Neural cell (in vitro differentiated cells): ENCODE measurements around the gene IL1RL2. TPM values are rescaled to one million over a fixed set of nuclear protein-coding genes. Genes with fewer than 3 reads are reported as not detected.

Experiments
- H2AFZ ChIP-seq: fragments of 200-600, 300-800 bp; sonication (generic), shearing (Covaris generic); 2 replicates; pipeline ENCODE4 v1.6.0; 2014; ENCODE audit warnings: low read depth, mild to moderate bottlenecking, antibody characterized with exemption, low read length, moderate library complexity
- H3F3A ChIP-seq: fragments of 200-600 bp; shearing (Covaris generic); 2 replicates; pipeline ENCODE4 v1.6.1; 2016; ENCODE audit warnings: mild to moderate bottlenecking, moderate library complexity, mixed read lengths, antibody characterized with exemption, low read length; ENCODE audit not compliant: insufficient read depth, poor library complexity, severe bottlenecking
- H3K27ac ChIP-seq: fragments of 200-600, 300-800 bp; sonication (generic), shearing (Covaris generic); 2 replicates; pipeline ENCODE4 v1.5.1; 2014; ENCODE audit warnings: mild to moderate bottlenecking, low read length, moderate library complexity
- H3K27me3 ChIP-seq: fragments of 300-800, 200-600 bp; sonication (generic), shearing (Covaris generic); 2 replicates; pipeline ENCODE4 v1.6.0; 2014; ENCODE audit warnings: mild to moderate bottlenecking, low read depth, low read length, moderate library complexity; ENCODE audit not compliant: insufficient read depth
- H3K36me3 ChIP-seq: fragments of 300-800, 200-600 bp; sonication (generic), shearing (Covaris generic); 2 replicates; pipeline ENCODE4 v1.5.1; 2014; ENCODE audit warnings: mild to moderate bottlenecking, antibody characterized with exemption, low read length, moderate library complexity; ENCODE audit not compliant: insufficient read depth
- H3K4me2 ChIP-seq: fragments of 300-800, 200-600 bp; sonication (generic), shearing (Covaris generic); 2 replicates; pipeline ENCODE4 v1.6.0; 2014; ENCODE audit warnings: mild to moderate bottlenecking, low read length
- H3K4me3 ChIP-seq: fragments of 300-800, 200-600 bp; sonication (generic), shearing (Covaris generic); 2 replicates; pipeline ENCODE4 v1.5.1; 2014; ENCODE audit warnings: mild to moderate bottlenecking, low read length, moderate library complexity
- H3K79me2 ChIP-seq: fragments of 200-600 bp; shearing (Covaris generic); replicated peaks from 2 replicates; pipeline ENCODE4 v1.6.0; 2014; ENCODE audit warnings: mild to moderate bottlenecking, low read length, moderate library complexity; ENCODE audit not compliant: insufficient read depth
- H3K9ac ChIP-seq: fragments of 300-800, 200-600 bp; sonication (generic), shearing (Covaris generic); 2 replicates; pipeline ENCODE4 v1.6.1; 2016; ENCODE audit warnings: mild to moderate bottlenecking, low read length, mixed read lengths
- H3K9me2 ChIP-seq: fragments of 200-600 bp; shearing (Covaris generic); 2 replicates; pipeline ENCODE4 v1.6.1; 2016; ENCODE audit warnings: mild to moderate bottlenecking, low read length, mixed read lengths; ENCODE audit not compliant: insufficient read depth
- H3K9me3 ChIP-seq: fragments of 200-600, 300-800 bp; sonication (generic), shearing (Covaris generic); 2 replicates; pipeline ENCODE4 v1.6.1; 2016; ENCODE audit warnings: mild to moderate bottlenecking, mixed run types, low read length, moderate library complexity, mixed read lengths
- H4K20me1 ChIP-seq: fragments of 200-600 bp; shearing (Covaris generic); 2 replicates; pipeline ENCODE4 v1.6.1; 2016; ENCODE audit warnings: mild to moderate bottlenecking, mixed run types; ENCODE audit not compliant: insufficient read depth
- EP300 ChIP-seq: fragments of 450-650 bp; conservative IDR thresholded peaks from 2 replicates; pipeline ENCODE4 v1.6.1; 2014; ENCODE audit warnings: antibody characterized with exemption, mild to moderate bottlenecking, moderate library complexity; ENCODE audit not compliant: poor library complexity, severe bottlenecking
- EZH2 ChIP-seq: fragments of 200-600, 300-800 bp; shearing (Covaris generic), sonication (generic); IDR thresholded peaks from 2 replicates; pipeline ENCODE4 v1.6.1; 2014; ENCODE audit warnings: antibody characterized with exemption, low read length, borderline replicate concordance, mild to moderate bottlenecking; ENCODE audit not compliant: insufficient read depth, poor library complexity, severe bottlenecking
- MXI1 ChIP-seq: fragments of 450-650 bp; conservative IDR thresholded peaks from 2 replicates; pipeline ENCODE4 v1.6.1; 2014; ENCODE audit warnings: antibody characterized with exemption, mild to moderate bottlenecking; ENCODE audit not compliant: poor library complexity, severe bottlenecking
- POLR2AphosphoS5 ChIP-seq: IDR thresholded peaks from 2 replicates; pipeline ENCODE4 v1.6.1; 2012
- RAD21 ChIP-seq: fragments of 450-650 bp; conservative IDR thresholded peaks from 2 replicates; pipeline ENCODE4 v1.6.1; 2014; ENCODE audit warnings: antibody characterized with exemption, mild to moderate bottlenecking, moderate library complexity
- SMC3 ChIP-seq: fragments of 450-650 bp; conservative IDR thresholded peaks from 2 replicates; pipeline ENCODE4 v1.6.1; 2014; ENCODE audit warnings: antibody characterized with exemption, mild to moderate bottlenecking, moderate library complexity; ENCODE audit not compliant: poor library complexity
- TAF1 ChIP-seq: IDR thresholded peaks from 2 replicates; pipeline ENCODE4 v1.6.1; 2012; ENCODE audit warnings: low read depth
- polyA plus RNA-seq: library from polyadenylated mRNA; depleted of rRNA; stranded (reverse); fragments of >200 nt; gene quantifications from 2 replicates; pipeline ENCODE4 v1.2.3, GENCODE V29; 2014
- TF ChIP-seq, protein P1 (sequence below): IDR thresholded peaks from 2 replicates; pipeline ENCODE4 v1.6.1; 2012; ENCODE audit warnings: borderline replicate concordance
- TF ChIP-seq, protein P2 (sequence below): fragments of 450-650 bp; IDR thresholded peaks from 2 replicates; pipeline ENCODE4 v1.5.1; 2014; ENCODE audit warnings: antibody characterized with exemption, mild to moderate bottlenecking, moderate library complexity; ENCODE audit not compliant: poor library complexity, severe bottlenecking

IL1RL2 gene
- polyA plus RNA-seq, 1 donor from 2014 or later, result not detected

DNA sequence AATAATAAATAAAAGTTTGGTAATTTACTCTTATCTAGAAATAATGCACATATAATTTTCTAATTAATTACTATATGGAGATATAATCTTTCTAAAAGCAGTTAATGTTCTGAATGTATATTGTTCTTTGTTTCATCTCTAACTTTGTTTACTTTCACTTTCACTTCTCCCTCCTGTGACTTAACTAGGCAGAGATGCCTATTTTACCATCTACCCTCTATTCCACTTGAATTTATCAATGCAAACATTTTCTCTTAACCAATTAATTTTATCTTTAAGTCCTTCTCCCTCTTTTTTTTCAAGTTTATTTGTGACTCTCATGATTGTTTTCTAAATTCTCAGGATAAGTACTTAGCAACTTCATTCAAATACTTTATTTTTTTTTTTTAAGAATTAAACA is 69.5 kb downstream of the IL1RL2 start:
- Histone ChIP-seq H4K20me1 (no peaks in the 10 kb centered on the region), H3K27ac (no peak overlapping the region), H3K27me3 (peaks cover 4% of the 10 kb centered on the region), H3K36me3 (no peaks in the 10 kb centered on the region), H3K79me2 (no peaks in the 10 kb centered on the region), H3K4me2 (no peak overlapping the region), H2AFZ (no peak overlapping the region), H3F3A (no peaks in the 10 kb centered on the region), H3K9me3 (no peaks in the 10 kb centered on the region), H3K4me3 (no peak overlapping the region), H3K9ac (no peak overlapping the region), H3K9me2 (no peaks in the 10 kb centered on the region)
- TF ChIP-seq TAF1 (no peak), POLR2AphosphoS5 (no peak), MXI1 (no peak), SMC3 (no peak), EZH2 (no peak), RAD21 (no peak)
- TF ChIP-seq, protein P1, sequence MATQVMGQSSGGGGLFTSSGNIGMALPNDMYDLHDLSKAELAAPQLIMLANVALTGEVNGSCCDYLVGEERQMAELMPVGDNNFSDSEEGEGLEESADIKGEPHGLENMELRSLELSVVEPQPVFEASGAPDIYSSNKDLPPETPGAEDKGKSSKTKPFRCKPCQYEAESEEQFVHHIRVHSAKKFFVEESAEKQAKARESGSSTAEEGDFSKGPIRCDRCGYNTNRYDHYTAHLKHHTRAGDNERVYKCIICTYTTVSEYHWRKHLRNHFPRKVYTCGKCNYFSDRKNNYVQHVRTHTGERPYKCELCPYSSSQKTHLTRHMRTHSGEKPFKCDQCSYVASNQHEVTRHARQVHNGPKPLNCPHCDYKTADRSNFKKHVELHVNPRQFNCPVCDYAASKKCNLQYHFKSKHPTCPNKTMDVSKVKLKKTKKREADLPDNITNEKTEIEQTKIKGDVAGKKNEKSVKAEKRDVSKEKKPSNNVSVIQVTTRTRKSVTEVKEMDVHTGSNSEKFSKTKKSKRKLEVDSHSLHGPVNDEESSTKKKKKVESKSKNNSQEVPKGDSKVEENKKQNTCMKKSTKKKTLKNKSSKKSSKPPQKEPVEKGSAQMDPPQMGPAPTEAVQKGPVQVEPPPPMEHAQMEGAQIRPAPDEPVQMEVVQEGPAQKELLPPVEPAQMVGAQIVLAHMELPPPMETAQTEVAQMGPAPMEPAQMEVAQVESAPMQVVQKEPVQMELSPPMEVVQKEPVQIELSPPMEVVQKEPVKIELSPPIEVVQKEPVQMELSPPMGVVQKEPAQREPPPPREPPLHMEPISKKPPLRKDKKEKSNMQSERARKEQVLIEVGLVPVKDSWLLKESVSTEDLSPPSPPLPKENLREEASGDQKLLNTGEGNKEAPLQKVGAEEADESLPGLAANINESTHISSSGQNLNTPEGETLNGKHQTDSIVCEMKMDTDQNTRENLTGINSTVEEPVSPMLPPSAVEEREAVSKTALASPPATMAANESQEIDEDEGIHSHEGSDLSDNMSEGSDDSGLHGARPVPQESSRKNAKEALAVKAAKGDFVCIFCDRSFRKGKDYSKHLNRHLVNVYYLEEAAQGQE, result no peak
- TF ChIP-seq, protein P2, sequence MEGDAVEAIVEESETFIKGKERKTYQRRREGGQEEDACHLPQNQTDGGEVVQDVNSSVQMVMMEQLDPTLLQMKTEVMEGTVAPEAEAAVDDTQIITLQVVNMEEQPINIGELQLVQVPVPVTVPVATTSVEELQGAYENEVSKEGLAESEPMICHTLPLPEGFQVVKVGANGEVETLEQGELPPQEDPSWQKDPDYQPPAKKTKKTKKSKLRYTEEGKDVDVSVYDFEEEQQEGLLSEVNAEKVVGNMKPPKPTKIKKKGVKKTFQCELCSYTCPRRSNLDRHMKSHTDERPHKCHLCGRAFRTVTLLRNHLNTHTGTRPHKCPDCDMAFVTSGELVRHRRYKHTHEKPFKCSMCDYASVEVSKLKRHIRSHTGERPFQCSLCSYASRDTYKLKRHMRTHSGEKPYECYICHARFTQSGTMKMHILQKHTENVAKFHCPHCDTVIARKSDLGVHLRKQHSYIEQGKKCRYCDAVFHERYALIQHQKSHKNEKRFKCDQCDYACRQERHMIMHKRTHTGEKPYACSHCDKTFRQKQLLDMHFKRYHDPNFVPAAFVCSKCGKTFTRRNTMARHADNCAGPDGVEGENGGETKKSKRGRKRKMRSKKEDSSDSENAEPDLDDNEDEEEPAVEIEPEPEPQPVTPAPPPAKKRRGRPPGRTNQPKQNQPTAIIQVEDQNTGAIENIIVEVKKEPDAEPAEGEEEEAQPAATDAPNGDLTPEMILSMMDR, result no peak

DNA sequence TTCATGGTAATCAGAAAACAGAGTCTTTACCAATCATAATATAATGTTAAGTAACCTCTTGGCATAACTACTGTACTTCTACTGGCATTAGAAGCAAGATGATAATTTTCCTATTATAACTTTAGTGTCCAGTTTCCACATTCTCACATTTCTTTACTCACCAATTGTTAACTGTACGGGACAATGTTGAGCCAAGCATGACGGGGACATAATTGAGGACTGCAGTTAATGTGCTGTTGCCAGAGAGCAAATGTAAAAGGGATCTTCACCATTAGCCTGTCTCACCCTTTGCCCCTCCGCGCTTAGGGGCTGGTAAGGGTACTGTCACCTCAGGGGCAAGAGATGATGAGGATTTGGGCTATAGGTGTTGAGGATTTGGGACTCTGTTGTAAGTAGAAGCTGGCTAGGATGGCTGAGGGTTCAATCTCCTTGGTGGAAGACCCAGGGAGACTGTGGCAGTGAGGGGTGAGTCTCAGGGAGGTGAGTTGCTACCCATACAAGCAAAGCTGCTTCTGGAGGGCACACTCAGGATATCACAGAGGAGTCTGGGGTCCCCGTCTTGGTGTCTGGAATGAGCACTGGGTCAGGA is 70.1 kb downstream of the IL1RL2 start:
- H2AFZ ChIP-seq, result no peak overlapping the region
- H3K9ac ChIP-seq, result no peak overlapping the region
- H3K9me3 ChIP-seq, result no peaks in the 10 kb centered on the region
- no peak overlapping the region for H3K4me2 ChIP-seq
- H3K79me2 ChIP-seq, result no peaks in the 10 kb centered on the region
- TF ChIP-seq SMC3 (no peak), TAF1 (no peak)
- no peaks in the 10 kb centered on the region for H3K36me3 ChIP-seq
- no peak overlapping the region for H3K27ac ChIP-seq
- H3K4me3 ChIP-seq, result no peak overlapping the region
- no peaks in the 10 kb centered on the region for H3F3A ChIP-seq
- no peaks in the 10 kb centered on the region for H3K9me2 ChIP-seq
- no peaks in the 10 kb centered on the region for H3K27me3 ChIP-seq
- H4K20me1 ChIP-seq, result no peaks in the 10 kb centered on the region

DNA sequence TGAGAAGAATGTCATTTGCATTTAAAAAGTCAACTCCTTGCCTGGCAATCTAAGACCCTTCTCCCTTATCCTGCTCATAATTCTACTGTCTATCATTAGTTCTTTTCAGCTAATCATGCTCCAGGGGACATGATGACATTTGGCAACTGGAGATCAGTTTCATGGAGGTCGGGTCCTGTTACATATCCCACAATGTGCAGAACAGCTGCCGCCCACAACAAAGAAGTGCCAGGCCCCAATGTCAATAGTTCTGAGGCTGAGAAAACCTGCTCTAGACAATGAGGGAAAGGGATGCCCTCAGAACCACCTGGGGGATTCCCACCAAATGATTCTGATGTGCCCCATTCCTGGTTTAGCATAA is 71.2 kb downstream of the IL1RL2 start:
- no peak overlapping the region for H3K4me3 ChIP-seq
- no peaks in the 10 kb centered on the region for H3K9me2 ChIP-seq
- no peaks in the 10 kb centered on the region for H3F3A ChIP-seq
- no peak overlapping the region for H3K4me2 ChIP-seq
- H3K36me3 ChIP-seq, result no peaks in the 10 kb centered on the region
- H2AFZ ChIP-seq, result no peak overlapping the region
- H3K27ac ChIP-seq, result no peak overlapping the region
- TF ChIP-seq, protein P2, result no peak
- TF ChIP-seq POLR2AphosphoS5 (no peak), RAD21 (no peak), EP300 (no peak), EZH2 (no peak), MXI1 (no peak), SMC3 (no peak), TAF1 (no peak)
- TF ChIP-seq, protein P1, result no peak
- no peaks in the 10 kb centered on the region for H4K20me1 ChIP-seq
- no peaks in the 10 kb centered on the region for H3K9me3 ChIP-seq
- no peaks in the 10 kb centered on the region for H3K79me2 ChIP-seq
- H3K9ac ChIP-seq, result no peak overlapping the region
- H3K27me3 ChIP-seq, result no peaks in the 10 kb centered on the region
